C4-2B (cell line): Measurements from ENCODE around the gene ATP8B2.
"Not testable (repeated sequence)": the region's sequence is repeated elsewhere in the genome, so short reads cannot be mapped to it uniquely, and the experiment has no call there.

ENCODE experiments used
- H3K27ac ChIP-seq: fragments of 450-650 bp; 2 replicates; pipeline ENCODE4 v1.5.1; 2017
- CTCF ChIP-seq: fragments of 450-650 bp; conservative IDR thresholded peaks from 2 replicates; pipeline ENCODE4 v1.5.1; 2017; ENCODE audit warnings: mild to moderate bottlenecking
- ZFX ChIP-seq: fragments of 450-650 bp; IDR thresholded peaks from 2 replicates; pipeline ENCODE4 v1.6.1; 2017

ATP8B2 gene

GRCh38 chr1:154324669-154325582 is at the start of gene ATP8B2:
Gene ATP8B2 (plus strand): TSS chr1:154325525. CDS start chr1:154328142, 2,617 bp downstream.
- H3K27ac ChIP-seq: peak within 1 kb of the TSS; percentile 70
- TF ChIP-seq CTCF (peak; percentile 98), ZFX (no peak)

GRCh38 chr1:154276797-154277196 is 48.5 kb upstream of the ATP8B2 start:
- TF ChIP-seq ZFX (no peak), CTCF (no peak; the same call in 1 of the 2 replicates)
- H3K27ac ChIP-seq: no peak overlapping the region

GRCh38 chr1:154287591-154287990 is 37.7 kb upstream of the ATP8B2 start:
- not testable (repeated sequence) for H3K27ac ChIP-seq

GRCh38 chr1:154288661-154289060 is 36.7 kb upstream of the ATP8B2 start:
- no peak overlapping the region for H3K27ac ChIP-seq
- no peak for TF ChIP-seq ZFX
- no peak for TF ChIP-seq CTCF

- TF ChIP-seq ZFX (no peak), CTCF (no peak)
- H3K27ac ChIP-seq: no peak overlapping the region
These were observed 34.4 kb upstream of the ATP8B2 start for GRCh38 chr1:154290921-154291320.

GRCh38 chr1:154295408-154296235 is 29.7 kb upstream of the ATP8B2 start:
- H3K27ac ChIP-seq: no peak overlapping the region
- TF ChIP-seq CTCF (no peak), ZFX (no peak)

GRCh38 chr1:154301582-154301981 is 23.7 kb upstream of the ATP8B2 start:
- TF ChIP-seq ZFX (no peak), CTCF (no peak)
- no peak overlapping the region for H3K27ac ChIP-seq
